HG03571 (cell line): ENCODE results near the gene SIX5.
A peak's percentile ranks its signal among the peaks of the same experiment; 100 is the strongest.

Experiments used
- ATAC-seq: cut with Tn5 transposase; IDR thresholded peaks from one replicate; pipeline ENCODE4 v1.9.1; 2021; ENCODE audit not compliant: unreplicated experiment

Gene SIX5

DNA sequence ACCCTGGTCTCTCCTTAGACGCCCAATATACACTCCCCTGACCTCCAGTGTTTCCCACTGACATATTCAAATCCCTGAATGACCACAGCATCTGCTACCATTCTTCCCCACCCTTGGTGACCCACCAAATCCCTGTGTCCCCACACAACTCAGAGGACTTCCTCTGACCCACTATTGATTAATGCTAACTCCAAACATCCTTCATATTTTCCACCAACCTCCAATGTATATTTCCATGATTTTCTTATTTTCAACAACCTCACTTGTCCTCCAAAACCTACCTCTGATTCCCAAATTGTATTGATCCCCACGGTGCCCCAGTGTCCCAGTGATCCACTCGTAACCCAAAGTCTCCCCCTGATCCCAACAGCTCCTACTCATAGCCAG is 24.1 kb upstream of the SIX5 start:
- ATAC-seq: no peak

GRCh38 chr19:45792470-45793177 is 23.6 kb upstream of the SIX5 start, which contains the start of gene DMWD:
TSS of gene DMWD (minus strand) at chr19:45792845. CDS start at chr19:45792756, 89 bp downstream.
- peak; percentile 90 for ATAC-seq

DNA sequence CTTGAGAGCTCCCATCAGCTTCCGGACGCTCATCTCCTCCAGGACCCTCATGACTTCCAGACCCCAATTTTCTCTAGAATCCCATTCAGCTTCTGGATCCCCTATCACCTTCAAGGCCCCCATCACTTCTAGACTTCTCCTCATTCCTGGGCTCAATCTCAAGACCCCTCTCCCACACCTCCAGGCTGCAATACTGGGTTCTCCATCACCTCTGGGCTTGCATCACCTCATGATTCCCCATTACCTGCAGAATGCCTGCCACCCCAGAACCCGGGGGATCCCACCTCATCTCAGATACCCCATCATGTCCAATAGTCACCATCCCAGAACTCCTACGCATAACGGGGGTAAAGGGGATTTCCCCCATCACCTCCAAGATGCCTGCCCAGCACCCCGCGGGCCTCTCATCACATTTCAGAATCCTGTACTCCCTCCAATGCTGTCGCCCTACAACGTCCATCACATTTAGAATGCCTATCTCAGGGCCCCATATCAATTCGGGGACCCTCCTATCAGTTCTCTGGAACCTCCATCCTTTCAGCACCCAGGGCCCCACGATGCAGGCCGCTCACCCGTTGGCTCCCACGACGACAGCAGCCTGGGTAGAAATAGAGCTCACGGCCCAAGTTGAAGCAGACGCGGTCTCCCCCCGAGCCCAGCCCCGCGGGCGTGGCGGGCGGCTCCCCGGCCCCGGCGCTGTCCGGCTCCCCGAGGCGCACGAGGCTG is 22.9 kb upstream of the SIX5 start:
- ATAC-seq: no peak

DNA sequence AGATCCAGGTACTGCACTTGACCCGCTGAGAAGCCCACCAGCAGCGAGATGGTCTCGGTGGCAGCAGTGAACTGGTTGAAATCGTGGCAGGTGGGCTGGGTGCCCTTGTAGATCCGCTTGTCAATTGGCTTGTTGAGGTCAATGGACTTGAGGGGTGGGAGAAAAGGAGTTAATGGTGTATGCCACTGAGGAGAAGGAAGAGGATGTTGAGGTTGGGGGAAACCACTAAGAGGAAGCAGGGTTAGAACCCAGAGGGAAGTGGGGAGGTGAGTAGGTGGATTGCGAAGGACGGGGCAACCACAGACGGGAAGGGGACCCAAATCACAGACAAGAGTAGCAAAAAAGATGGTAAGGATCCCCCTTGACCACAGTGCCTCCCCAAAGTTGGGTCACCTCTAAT is 21.9 kb upstream of the SIX5 start:
- no peak for ATAC-seq

DNA sequence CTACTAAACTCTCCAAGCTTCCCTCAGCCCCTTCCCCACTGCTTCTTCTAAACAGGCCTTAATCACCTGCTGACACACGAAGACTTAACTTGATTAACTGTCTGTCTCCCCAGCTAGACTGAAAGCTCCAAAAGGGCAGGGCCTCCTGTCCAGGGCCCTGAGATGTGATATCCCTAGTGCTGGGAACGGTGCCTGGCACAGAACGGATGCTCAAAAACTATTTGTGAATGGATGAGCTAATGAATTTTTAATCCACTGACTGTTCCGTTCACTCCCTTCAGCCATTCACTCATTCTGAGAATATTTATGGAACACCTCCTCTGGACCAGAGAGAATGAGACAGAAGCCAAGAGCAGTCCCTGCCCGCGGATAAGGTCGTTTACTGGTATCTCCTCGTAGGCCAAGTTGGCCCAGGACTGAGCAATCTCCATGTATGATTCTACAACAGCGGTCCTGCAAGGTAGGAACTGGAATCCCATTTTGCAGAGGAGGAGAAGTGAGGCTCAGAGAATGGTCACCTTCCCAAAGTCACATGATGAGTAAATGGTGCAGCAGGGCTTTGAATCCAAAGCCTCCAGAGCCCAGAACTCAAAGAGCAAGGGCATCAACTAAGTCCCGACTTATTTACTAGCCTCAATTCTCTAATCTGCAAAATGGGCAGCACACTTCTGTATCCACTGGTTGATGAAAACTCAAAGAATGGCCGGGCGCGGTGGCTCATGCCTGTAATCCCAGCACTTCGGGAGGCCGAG is 20.2 kb upstream of the SIX5 start:
- no peak for ATAC-seq

DNA sequence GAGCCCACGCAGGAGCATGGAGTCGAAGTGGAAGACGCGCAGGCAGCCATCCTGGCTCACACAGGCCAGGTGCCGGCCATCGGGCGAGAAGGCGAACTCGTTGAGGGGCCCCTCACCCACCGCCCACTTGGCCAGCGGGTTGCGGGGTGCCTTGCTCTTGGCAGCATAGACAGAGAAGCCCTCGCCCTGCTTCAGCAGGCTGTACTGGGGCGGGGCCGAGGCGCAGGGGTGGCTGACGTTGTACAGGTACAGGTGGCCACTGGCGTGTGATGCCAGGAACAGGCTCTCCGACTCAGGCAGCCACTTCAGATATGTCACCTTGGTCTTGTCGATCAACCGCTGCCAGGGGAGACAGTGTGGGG is 17.5 kb upstream of the SIX5 start:
- ATAC-seq: no peak

DNA sequence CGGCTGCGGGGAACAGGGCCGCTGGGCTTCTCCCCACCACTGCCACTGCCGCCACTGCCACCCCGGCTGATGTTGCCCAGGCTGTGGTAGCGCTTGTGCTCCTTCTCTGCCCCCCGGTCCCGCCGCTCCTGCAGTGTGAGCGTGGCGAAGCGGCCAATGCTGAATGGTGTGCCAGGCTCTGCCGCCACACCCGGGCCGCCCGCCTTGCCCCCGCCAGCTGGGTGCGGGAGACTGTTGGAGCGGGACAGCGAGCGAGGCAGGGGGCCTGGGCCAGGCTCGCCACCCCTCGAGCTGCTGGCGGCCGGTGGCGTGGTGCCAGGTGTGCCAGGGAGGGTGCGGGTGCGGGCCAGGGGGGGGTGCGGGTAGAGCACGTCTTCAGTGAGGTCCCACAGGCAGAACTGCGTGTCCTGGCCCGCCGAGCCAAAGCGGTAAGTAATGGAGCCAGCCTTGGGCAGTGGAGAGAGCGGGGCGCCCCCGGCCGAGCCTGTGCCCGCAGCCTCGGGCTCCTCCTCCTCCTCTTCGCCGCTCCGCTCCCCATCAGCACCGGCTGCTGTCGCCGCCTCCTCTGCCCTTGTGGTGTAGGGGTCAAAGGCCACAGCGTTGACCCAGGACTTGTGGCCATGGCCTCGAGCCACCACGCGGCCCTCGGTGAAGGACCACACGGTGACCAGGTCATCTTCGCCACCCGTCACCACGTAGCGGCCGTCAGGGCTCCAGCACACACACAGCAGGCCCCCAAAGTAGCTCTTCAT is 16.9 kb upstream of the SIX5 start:
- no peak for ATAC-seq

DNA sequence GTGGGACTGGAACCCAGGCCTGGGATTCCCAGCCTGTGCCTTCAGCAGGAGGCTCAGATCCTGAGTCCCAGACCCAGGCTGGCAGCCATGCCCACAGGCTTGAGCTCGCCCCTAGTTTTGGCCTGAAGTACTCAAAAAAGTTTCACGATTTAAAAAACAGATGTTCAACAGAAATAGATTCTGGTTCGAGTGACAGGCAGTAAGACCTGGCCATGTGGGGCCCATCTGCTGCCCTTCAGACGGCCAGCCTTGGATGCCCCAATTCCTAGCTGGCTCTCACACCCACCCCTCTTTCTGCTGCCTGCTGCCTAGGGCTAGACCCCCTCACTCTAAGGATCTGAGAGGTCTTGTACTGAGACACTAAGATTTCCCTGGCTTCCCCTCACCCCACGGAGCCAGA is 16.0 kb upstream of the SIX5 start:
- no peak for ATAC-seq

DNA sequence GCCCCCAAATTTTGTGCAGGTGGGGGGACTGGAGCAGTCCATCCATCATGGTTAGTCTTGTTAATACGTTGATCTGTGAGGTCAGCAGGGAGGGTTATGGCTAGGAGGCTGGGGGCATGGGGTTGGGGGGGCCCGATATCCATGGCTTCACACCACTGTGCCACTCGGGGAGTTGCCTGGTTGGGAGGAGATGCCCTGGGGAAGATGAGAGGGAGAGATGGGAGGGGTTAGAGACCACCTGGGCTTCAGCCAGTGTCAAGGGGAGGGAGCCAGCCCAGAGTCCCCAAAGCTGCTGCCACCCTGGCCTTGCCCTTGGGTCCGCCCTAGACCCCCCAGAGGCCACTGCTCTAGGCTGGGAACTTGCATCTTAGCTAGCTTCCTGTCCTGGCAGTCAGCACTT is 15.0 kb upstream of the SIX5 start:
- ATAC-seq: no peak

DNA sequence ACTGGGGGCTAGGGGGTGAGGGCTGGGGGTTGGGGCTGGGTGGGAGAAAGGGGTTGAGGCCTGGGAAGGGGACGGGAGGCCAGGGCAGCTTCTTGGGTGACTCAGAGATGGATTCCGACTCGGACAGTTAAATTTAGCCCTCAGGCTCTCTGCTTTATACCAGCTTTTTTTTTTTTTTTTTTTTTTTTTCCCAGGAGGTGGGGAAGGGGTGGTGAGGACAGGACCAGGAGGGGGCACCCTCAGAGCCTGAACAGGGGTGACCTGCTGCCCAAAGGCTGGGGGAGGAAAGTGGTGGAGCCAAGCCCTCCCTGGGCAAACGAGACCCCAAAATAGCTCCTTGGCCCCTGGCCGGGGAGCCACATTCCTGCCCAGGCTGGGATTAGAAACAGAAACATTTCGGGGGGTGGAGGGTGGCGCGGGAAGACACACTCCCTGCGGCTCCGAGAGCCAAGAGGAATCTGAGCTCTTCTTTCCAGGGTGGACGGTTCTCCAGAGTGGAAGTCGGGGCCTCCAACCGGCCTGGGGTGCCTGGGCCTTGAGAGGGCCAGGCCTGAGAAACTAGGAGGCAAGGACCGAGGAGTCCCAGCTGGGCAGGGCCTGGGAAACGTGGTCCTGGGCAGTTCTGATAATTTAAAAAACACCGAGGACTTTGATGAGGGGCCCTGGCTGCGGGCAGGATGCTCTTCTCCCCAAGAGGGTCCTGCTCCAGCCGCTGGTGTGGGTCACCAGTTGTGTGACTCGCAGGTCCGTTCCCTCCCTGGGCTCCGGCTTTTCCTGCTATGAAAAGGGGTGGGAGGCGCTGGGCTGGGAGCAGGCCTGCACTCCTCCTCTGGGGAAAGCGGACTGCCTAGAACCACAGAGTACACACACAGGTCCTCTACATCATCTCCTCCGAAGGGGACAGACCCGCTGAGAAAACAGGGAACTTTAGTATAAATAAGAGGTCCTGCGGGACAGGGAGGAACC is 14.1 kb upstream of the SIX5 start:
- no peak for ATAC-seq

DNA sequence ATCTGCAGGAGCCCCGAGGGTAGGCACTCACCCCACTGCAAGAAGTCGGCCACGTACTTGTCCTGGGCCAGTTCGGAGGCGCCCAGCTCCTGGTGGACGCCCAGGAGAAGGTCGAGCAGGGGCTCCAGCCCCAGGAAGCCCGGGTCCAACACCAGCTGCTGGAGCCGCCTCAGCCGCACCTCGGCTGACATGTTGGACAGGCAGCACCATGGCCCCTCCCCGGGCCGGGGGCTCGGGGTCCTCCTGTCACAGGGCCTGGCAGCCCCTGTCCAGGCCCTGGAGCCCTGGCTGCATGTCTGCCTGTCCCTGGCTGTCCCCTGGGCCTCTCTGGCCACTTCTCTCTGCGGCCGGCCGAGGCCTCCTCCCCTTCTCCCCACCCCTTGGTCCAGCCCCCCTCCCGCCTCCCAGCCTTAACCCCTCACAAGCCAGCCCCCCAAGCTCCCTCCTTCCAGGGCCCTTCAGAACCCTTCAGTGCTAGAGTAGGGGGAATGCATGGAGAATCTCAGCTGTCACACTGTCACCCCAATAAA is 13.2 kb upstream of the SIX5 start, which contains the start of gene DMPK:
Gene DMPK (minus strand): TSS at position 329 of the 530 bp plus-strand sequence. CDS start 138 bp downstream, at position 191.
- ATAC-seq: no peak

DNA sequence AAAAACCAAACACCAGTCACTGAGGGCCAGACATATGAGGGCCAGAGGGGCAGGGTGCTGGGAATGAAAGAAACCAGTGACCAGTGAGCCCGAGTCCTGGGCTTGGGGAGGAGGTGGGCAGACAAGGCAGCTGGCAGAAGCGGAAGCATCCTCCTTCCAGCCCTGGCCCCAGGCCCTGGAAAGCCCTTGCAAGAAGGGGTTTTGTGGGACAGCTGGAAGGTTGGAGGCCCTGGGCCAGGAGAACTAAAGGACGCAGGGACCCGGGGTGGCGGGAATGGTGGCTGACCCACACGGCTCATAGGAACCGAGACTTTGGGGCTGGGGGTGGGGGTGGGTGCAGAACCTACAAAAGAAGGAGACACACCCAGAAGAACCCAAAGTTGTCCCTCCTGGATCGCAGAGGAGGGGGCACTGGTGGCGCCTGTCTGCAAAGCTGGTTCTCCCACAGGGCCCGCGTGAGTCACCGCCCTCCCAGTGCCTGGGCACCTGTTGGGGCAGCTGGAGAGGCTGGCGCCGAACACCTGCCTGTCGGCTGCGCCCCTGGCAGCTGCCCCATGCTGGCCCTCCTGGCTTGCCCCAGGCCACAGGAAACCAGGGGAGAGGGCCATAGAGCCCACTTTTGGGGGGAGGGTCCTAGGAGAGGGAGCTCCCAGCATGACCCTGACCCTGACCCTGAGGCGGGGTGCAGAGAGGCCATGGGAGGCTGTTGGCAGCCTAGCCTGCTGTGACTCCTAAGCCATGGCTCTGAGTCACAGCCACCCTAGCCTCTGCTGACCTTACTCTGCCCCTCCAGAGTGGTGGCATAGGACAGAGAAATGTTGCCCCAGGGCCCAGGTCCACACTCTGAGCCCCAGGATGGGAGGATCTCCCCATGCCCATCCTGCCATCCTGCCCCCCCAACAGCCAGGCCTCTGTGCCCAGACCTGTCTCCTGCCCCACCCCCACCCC is 12.4 kb upstream of the SIX5 start:
- no peak for ATAC-seq

GRCh38 chr19:45780448-45781213 is 11.6 kb upstream of the SIX5 start:
- no peak for ATAC-seq

DNA sequence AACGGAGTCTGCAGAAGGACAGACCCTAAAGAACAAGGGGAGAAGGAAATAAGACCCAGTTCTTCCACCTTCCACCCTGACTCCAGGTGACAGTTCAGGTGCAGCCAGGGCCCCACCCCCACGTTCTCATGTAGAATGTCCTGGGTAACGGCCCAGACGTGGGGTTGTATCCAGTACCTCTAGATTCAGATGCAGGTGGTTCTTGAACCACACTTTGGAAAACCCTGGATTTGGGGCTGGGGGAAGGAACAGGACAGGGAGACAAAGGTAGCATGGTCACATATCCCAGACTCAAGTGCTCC is 11.0 kb upstream of the SIX5 start:
- no peak for ATAC-seq

DNA sequence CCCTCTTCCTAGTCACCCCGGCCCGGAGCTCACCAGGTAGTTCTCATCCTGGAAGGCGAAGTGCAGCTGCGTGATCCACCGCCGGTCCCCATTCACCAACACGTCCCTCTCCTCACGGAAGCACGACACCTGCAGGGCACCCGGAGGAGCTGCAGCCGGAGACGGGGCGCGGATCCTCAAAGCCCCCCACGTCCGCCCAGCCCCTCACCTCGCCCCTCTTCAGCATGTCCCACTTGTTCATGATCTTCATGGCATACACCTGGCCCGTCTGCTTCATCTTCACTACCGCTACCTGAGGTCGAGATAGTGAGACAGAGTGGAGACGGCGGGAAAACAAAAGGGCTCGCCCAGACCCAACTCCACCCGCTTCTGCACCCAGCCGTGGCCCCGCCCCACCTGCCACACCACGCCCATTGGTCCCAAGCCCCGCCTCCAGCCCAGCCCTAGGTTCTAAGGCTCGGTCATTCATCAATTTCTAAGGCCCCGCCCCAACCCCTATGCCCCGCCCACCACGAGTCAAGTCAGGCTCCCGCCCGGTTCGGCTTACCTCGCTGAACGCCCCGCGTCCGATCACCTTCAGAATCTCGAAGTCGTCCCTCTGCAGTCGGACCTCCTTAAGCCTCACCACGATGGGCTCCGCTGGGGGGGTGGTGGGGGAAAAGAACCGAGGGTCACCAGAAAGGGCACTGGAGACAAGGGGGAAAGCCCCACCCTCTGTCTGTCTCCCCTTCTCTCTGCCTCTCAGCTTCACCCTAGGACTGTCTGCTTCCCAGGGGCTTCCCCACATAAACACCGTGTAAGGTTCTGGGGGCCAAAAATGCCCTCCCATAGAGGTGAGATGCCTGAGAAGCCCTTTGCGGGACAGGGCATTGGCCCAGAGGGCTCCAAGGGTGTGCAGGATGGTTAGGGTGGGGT is 10.4 kb upstream of the SIX5 start:
- peak; percentile 65 for ATAC-seq

- ATAC-seq: no peak
These were observed 9.1 kb upstream of the SIX5 start for GRCh38 chr19:45778010-45778661.
